Activated T-cell treated with anti-CD3 and anti-CD28 coated beads for 24 hours (primary cell): ENCODE data around the gene ARG1.
"Not testable (repeated sequence)": the region's sequence is repeated elsewhere in the genome, so short reads cannot be mapped to it uniquely, and the experiment has no call there.

ENCODE experiments used
- DNase-seq: peaks from one replicate; pipeline ENCODE4 v3.0.0-alpha.2; 2020; ENCODE audit warnings: low read depth

Gene ARG1

GRCh38 chr6:131572686-131573415 is at the start of gene ARG1:
TSS of gene ARG1 (plus strand) at chr6:131573226. CDS start at chr6:131573283, 57 bp downstream.
- DNase-seq: no peak

- no peak for DNase-seq
Observed at GRCh38 chr6:131523988-131524673, 48.9 kb upstream of the ARG1 start.

GRCh38 chr6:131524695-131525336 is 48.2 kb upstream of the ARG1 start:
- no peak for DNase-seq

- DNase-seq: not testable (repeated sequence)
Observed at GRCh38 chr6:131530936-131531335, 42.1 kb upstream of the ARG1 start.

- DNase-seq: not testable (repeated sequence)
Observed at GRCh38 chr6:131531681-131532080, 41.3 kb upstream of the ARG1 start.

GRCh38 chr6:131532580-131533039 is 40.4 kb upstream of the ARG1 start:
- peak; percentile 34 for DNase-seq

GRCh38 chr6:131538615-131539014 is 34.4 kb upstream of the ARG1 start:
- DNase-seq: not testable (repeated sequence)

- DNase-seq: no peak
Observed at GRCh38 chr6:131545317-131545716, 27.7 kb upstream of the ARG1 start.

GRCh38 chr6:131547488-131547887 is 25.5 kb upstream of the ARG1 start:
- DNase-seq: no peak

GRCh38 chr6:131548441-131548840 is 24.6 kb upstream of the ARG1 start:
- DNase-seq: no peak

- no peak for DNase-seq
Observed at GRCh38 chr6:131549811-131550210, 23.2 kb upstream of the ARG1 start.

- no peak for DNase-seq
Observed at GRCh38 chr6:131551902-131552301, 21.1 kb upstream of the ARG1 start.

- no peak for DNase-seq
Observed at GRCh38 chr6:131552572-131552971, 20.5 kb upstream of the ARG1 start.

- DNase-seq: no peak
Observed at GRCh38 chr6:131555992-131556391, 17.0 kb upstream of the ARG1 start.

GRCh38 chr6:131558922-131559321 is 14.1 kb upstream of the ARG1 start:
- no peak for DNase-seq

GRCh38 chr6:131561925-131562707 is 10.9 kb upstream of the ARG1 start:
- no peak for DNase-seq

GRCh38 chr6:131565056-131565455 is 8.0 kb upstream of the ARG1 start:
- no peak for DNase-seq

GRCh38 chr6:131568726-131569125 is 4.3 kb upstream of the ARG1 start:
- DNase-seq: no peak

GRCh38 chr6:131574133-131574532 is 1.1 kb downstream of the ARG1 start:
- DNase-seq: no peak

- DNase-seq: no peak
Observed at GRCh38 chr6:131574686-131575085, 1.7 kb downstream of the ARG1 start.

- DNase-seq: no peak
Observed at GRCh38 chr6:131575834-131576478, 2.9 kb downstream of the ARG1 start.

- no peak for DNase-seq
Observed at GRCh38 chr6:131581523-131581922, 8.5 kb downstream of the ARG1 start.
